Central memory CD8-positive, alpha-beta T cell (primary cell): ENCODE results near the gene CD163.

Experiments used
- ATAC-seq: fragments of 150-1000 bp; cut with Tn5 transposase; replicated peaks from 2 replicates; pipeline ENCODE4 v1.10.0; 2022; ENCODE audit warnings: mild to moderate bottlenecking, moderate FRiP score, moderate number of reproducible peaks; ENCODE audit not compliant: poor library complexity, severe bottlenecking; ENCODE audit errors: extremely low read depth
- DNase-seq, 2 donors: peaks; one replicate each; pipeline ENCODE4 v3.0.0; 2021; ENCODE audit warnings: low spot score in 2 of 2
- H3K27ac Mint-ChIP-seq: one replicate; pipeline ENCODE4 v1.8.0; 2022; ENCODE audit warnings: low read depth, mild to moderate bottlenecking, moderate library complexity, mixed read lengths
- H3K27me3 Mint-ChIP-seq: one replicate; pipeline ENCODE4 v1.8.0; 2022; ENCODE audit warnings: mixed read lengths
- H3K36me3 Mint-ChIP-seq: one replicate; pipeline ENCODE4 v1.8.0; 2022; ENCODE audit warnings: mild to moderate bottlenecking, moderate library complexity, mixed read lengths; ENCODE audit not compliant: insufficient read depth
- H3K4me1 Mint-ChIP-seq: one replicate; pipeline ENCODE4 v1.8.0; 2022; ENCODE audit warnings: mixed read lengths
- H3K4me3 Mint-ChIP-seq: one replicate; pipeline ENCODE4 v1.8.0; 2022; ENCODE audit warnings: mild to moderate bottlenecking, moderate library complexity, mixed read lengths
- H3K9me3 Mint-ChIP-seq: one replicate; pipeline ENCODE4 v1.8.0; 2022; ENCODE audit warnings: mixed read lengths

The CD163 gene

DNA sequence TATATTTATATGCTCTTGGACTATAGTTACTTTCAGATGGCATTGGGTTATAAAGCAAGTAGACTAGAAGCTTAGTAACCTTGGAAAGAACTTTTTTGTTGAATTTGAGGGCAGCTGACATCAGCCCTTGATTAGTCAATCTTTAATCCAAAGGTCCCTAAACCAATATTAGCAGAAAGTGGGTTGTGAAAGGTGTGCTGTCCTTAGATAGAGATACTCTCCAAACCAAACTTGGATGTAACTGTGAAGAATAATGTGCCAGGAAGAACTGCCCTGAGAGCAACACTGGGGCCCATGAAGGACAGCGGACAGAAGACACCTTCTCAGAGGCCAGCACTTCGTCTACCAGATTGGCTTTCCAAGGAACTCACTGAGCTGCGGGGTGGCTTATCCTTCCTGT is 10.6 kb downstream of the CD163 start:
- Mint-ChIP-seq H3K36me3 (no peaks in the 10 kb centered on the region), H3K9me3 (no peaks in the 10 kb centered on the region), H3K27ac (no peak overlapping the region), H3K4me3 (no peak overlapping the region), H3K4me1 (no peaks in the 10 kb centered on the region), H3K27me3 (peaks cover 72% of the 10 kb centered on the region)
- ATAC-seq (no peak), DNase-seq (no peak)

DNA sequence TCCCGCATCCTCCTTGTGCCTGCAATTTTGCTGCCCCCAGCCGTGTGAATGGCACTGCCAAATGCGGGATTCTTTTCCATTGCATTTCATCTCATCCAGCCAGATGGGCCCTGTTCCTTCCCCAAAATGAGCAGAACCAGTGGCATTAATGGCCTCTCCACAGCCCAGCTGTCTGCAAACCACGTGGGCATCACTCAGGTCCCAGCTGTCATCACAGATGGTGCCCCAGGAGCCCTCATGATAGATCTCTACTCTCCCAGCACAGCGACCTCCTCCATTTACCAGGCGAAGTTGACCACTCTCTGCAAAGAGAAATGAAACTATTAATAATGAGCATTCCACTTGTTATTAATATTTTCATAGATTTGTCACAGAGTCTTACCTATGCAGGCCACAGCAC is 17.1 kb downstream of the CD163 start:
- Mint-ChIP-seq H3K9me3 (no peaks in the 10 kb centered on the region), H3K27me3 (peaks cover 69% of the 10 kb centered on the region), H3K27ac (no peak overlapping the region), H3K36me3 (no peaks in the 10 kb centered on the region), H3K4me3 (no peak overlapping the region), H3K4me1 (no peaks in the 10 kb centered on the region)
- DNase-seq (no peak), ATAC-seq (no peak)

DNA sequence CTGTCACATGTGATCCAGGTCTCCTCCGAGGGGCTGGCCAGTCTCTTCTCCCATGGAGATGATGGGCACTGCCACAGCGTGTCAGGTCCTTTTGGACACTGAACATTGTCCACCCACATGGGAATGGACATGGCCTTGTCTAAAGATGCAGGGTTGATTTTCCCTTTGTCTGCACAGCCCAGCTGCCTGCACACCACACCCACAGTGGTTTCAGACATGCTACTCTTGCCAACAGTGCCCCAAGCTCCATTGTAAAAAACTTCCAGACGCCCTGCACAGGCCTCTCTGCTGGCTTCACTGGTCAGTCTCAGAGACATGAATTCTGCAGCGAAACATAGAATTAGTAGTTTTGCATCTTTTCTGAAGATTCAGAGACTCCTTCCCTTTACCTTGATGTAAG is 18.5 kb downstream of the CD163 start:
- no peak for ATAC-seq
- Mint-ChIP-seq H3K9me3 (no peaks in the 10 kb centered on the region), H3K27ac (no peak overlapping the region), H3K4me3 (no peak overlapping the region), H3K27me3 (peaks cover 60% of the 10 kb centered on the region), H3K36me3 (no peaks in the 10 kb centered on the region), H3K4me1 (no peaks in the 10 kb centered on the region)
- no peak for DNase-seq

DNA sequence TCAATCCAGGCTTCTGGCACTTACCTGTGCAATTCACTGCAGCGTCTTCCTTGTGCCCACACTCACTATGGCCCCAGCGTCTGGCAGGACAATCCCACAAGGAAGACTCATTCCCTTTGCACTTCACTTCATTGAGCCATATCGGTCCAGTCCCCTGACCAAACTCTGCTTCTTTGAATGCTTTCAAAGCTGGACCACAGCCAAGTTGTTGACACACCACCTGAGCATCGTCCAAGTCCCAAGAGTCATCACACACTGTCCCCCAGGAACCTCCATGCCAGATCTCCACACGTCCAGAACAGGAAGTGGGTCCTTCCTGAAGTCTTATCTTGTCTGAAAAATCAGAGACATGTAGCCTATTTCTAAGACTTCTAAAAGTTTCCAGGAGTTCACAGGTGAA is 20.2 kb downstream of the CD163 start:
- H3K27me3 Mint-ChIP-seq = peaks cover 63% of the 10 kb centered on the region
- H3K36me3 Mint-ChIP-seq = no peaks in the 10 kb centered on the region
- no peaks in the 10 kb centered on the region for H3K9me3 Mint-ChIP-seq
- DNase-seq (no peak), ATAC-seq (no peak)
- H3K27ac Mint-ChIP-seq = no peak overlapping the region
- H3K4me1 Mint-ChIP-seq = no peaks in the 10 kb centered on the region
- no peak overlapping the region for H3K4me3 Mint-ChIP-seq

DNA sequence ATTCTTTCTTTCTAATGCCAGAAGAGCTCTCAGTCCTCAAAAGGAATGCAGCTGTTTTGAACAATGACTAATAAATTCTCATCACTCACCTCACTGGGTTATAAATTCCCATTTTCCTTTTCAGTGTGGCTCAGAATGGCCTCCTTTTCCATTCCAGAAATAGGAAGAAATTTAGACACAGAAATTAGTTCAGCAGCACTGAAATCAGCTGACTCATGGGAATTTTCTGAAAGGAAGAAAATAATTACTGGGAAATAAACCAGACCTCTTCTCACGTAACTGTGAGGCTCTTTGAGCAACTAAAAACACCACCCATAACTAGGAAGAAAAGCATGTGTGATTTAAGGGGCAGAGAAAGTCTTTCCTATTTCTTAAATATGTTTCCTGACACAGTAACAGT is 23.8 kb downstream of the CD163 start:
- ATAC-seq (no peak), DNase-seq (no peak)
- peaks cover under 1% of the 10 kb centered on the region for H3K9me3 Mint-ChIP-seq
- H3K36me3 Mint-ChIP-seq = no peaks in the 10 kb centered on the region
- peaks cover 57% of the 10 kb centered on the region for H3K27me3 Mint-ChIP-seq
- H3K27ac Mint-ChIP-seq = no peak overlapping the region
- H3K4me1 Mint-ChIP-seq = no peaks in the 10 kb centered on the region
- no peak overlapping the region for H3K4me3 Mint-ChIP-seq

DNA sequence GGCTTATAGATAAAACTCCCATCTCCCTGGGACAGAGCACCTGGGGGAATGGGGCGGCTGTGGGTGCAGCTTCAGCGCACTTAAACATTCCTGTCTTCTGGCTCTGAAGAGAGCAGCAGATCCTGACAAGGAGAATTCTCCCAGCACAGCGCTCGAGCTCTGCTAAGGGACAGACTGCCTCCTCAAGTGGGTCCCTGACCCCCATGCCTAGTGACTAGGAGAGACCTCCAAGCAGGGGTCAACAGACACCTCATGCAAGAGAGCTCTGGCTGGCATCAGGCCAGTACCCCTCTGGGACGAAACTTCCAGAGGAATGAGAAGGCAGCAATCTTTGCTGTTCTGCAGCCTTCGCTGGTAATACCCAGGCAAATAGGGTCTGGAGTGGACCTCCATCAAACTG is 31.5 kb downstream of the CD163 start:
- Mint-ChIP-seq H3K4me1 (no peaks in the 10 kb centered on the region), H3K27me3 (peaks cover 64% of the 10 kb centered on the region), H3K9me3 (peaks cover 6% of the 10 kb centered on the region), H3K4me3 (no peak overlapping the region), H3K27ac (no peak overlapping the region), H3K36me3 (no peaks in the 10 kb centered on the region)
- ATAC-seq (no peak), DNase-seq (no peak)

DNA sequence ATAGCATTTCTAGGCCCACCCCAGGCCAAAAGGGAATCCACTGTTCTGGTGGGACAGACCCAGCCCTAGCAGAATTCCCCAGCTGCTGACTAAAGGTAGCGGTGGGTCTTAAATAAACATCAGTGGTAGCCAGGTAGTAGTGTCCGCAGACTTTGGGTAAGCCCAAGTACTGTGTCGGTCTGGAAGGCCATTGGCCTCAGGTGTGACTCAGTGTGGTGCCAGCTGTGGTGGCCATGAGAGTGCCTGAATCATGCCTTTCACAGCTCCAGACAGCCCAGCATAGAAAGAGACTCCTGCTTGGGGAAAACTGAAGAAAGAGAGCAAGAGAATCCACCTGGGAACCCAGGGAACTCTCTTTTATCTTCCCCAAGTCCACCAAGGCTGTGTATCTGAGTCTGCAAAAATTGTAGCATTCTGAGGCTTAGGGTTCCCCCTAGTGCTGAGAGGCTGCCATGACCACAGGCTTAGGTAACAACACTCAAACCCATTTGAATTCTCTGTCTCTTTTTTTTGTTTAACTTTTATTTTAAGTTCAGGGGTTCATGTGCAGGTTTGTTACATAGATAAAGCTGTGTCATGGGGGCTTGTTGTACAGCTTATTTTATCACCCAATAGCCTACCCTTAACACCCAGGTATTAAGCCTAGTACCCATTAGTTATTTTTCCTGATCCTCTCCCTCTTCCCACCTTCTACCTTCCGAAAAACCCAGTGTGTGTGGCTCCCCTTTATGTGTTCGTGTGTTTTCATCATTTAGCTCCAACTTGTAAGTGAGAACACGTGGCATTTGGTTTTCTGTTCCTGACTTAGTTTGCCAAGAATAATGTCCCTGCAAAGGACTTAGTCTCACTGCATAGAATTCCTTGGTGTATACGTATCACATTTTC is 43.0 kb downstream of the CD163 start:
- peak in 1 of 2 donors; percentile 36 for DNase-seq
- Mint-ChIP-seq H3K36me3 (no peaks in the 10 kb centered on the region), H3K27me3 (peaks cover 32% of the 10 kb centered on the region), H3K27ac (no peak overlapping the region), H3K4me1 (no peaks in the 10 kb centered on the region), H3K4me3 (no peak overlapping the region), H3K9me3 (no peaks in the 10 kb centered on the region)
- ATAC-seq = peak; percentile 56

DNA sequence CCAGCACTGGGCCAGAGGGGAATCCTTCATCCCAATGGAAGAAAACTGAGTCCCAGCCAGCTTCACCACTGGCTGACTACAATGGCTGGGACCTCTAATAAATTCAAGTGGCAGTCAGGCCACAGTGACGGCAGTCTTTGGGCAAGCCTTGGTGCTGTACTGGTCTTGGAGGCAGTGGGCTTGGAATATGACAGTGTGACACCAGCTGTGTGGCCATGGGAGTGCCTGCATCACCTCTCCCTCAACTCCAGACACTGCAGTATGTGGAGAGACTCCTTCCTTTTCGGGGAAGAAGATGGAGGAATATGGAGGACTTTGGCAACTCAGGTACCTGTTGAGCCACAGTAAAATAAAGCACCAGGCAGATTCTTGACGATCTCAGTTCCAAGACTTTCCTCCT is 43.6 kb downstream of the CD163 start:
- no peak overlapping the region for H3K4me3 Mint-ChIP-seq
- no peaks in the 10 kb centered on the region for H3K4me1 Mint-ChIP-seq
- no peak for DNase-seq
- no peak for ATAC-seq
- H3K27me3 Mint-ChIP-seq = peaks cover 26% of the 10 kb centered on the region
- no peak overlapping the region for H3K27ac Mint-ChIP-seq
- H3K36me3 Mint-ChIP-seq = no peaks in the 10 kb centered on the region
- no peaks in the 10 kb centered on the region for H3K9me3 Mint-ChIP-seq

DNA sequence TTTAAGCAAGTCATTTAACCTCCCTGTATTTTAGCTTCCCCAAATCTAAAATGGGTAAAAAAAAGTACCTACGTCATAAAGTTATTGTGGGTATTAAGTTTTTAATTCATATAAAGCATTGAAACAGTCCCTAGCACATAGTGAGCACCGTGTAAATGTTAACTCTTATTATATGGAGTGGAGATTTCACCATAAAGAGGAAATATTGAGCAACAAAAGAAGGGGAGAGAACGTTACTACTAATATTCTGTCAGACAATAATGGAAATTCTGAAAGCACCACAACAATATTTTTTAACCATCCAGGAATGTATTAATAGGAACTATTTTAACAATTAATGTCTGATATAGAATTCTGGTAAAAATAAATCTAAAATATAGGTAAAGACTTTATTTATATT is 51.8 kb downstream of the CD163 start:
- ATAC-seq (no peak), DNase-seq (no peak)
- no peak overlapping the region for H3K4me3 Mint-ChIP-seq
- peaks cover 39% of the 10 kb centered on the region for H3K27me3 Mint-ChIP-seq
- H3K4me1 Mint-ChIP-seq = no peaks in the 10 kb centered on the region
- H3K9me3 Mint-ChIP-seq = peaks cover 5% of the 10 kb centered on the region
- no peak overlapping the region for H3K27ac Mint-ChIP-seq
- H3K36me3 Mint-ChIP-seq = peaks cover 2% of the 10 kb centered on the region

DNA sequence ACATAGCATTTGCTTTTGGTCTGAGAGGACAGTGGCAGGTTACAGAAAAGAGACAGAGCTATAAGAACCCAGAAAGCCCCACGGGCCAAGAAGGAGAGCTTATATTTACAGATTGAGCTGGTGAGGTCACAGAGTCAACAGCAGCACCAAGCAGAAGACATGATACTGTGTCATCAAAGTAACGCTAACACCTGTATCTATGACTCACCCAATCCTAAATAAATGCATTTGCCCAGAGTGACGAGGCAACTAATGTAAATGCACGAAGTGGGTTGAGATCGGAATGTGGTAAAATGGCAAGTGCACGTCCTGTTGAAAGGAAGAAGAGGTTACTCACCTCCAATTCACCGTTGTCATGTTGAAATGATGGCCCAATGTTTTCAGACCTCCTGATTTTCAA is 52.9 kb downstream of the CD163 start:
- Mint-ChIP-seq H3K27me3 (peaks cover 39% of the 10 kb centered on the region), H3K4me3 (no peak overlapping the region), H3K36me3 (peaks cover 2% of the 10 kb centered on the region), H3K4me1 (no peaks in the 10 kb centered on the region), H3K9me3 (peaks cover 5% of the 10 kb centered on the region), H3K27ac (no peak overlapping the region)
- no peak for DNase-seq
- ATAC-seq = no peak

DNA sequence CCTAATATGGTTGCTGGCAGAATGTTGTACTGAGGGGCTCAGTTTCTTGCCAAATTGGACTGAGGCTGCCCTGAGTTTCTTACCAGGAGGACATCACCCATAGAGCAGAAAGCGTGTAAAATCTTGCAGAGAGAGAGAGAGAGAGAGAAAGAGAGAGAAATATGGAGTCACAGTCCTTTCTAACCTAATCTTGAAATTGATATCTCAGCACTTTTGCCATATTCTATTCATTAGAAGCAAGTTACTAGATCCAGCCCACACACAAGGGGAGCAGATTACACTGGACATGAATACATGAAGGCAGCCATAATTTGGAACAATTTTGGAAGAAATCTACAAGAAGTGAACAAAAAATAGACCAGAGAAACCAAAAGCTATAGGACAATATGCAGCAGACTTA is 55.5 kb downstream of the CD163 start:
- ATAC-seq (no peak), DNase-seq (no peak)
- no peaks in the 10 kb centered on the region for H3K36me3 Mint-ChIP-seq
- H3K9me3 Mint-ChIP-seq = no peaks in the 10 kb centered on the region
- no peaks in the 10 kb centered on the region for H3K4me1 Mint-ChIP-seq
- H3K27me3 Mint-ChIP-seq = peaks cover 32% of the 10 kb centered on the region
- no peak overlapping the region for H3K27ac Mint-ChIP-seq
- H3K4me3 Mint-ChIP-seq = no peak overlapping the region

DNA sequence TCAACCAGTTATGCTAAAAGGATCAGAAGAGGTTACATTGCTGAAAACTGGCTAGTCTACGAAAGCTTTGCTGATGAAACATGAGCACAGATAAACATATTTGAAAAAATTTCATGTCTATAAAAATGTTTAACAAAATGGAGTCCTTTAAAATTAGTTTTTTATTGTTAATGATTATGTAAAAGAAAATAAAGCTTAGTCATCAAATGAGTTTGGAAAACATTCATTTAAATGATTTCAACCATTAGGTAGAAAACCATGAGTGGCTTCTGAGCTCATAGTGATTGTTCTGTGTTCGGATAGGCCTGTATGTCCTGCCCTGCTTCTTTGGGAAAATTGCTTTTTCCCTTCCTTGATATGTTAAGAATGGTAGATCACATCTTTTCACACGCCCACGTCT is 59.0 kb downstream of the CD163 start:
- DNase-seq (no peak), ATAC-seq (no peak)
- no peaks in the 10 kb centered on the region for H3K4me1 Mint-ChIP-seq
- H3K9me3 Mint-ChIP-seq = no peaks in the 10 kb centered on the region
- H3K36me3 Mint-ChIP-seq = no peaks in the 10 kb centered on the region
- no peak overlapping the region for H3K4me3 Mint-ChIP-seq
- peaks cover 51% of the 10 kb centered on the region for H3K27me3 Mint-ChIP-seq
- H3K27ac Mint-ChIP-seq = no peak overlapping the region

DNA sequence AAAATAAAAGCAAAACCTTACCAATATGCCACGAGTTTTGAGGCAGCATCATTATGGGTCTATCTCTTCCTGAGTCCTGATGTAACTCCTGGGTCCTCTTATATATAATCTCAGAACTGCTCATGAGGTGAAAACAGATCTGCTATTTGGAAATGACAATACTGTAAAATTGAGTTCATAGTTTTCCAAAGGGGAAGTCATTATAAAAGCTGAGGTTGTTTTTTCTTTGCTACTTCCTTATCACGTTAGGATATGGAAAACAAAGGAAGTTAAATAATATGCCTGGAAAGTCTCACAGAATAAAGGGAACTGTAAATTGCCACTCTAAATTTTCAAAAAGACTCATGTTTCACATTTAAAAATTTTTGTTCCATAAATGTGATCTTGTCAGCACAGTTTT is 59.5 kb downstream of the CD163 start, which contains the start of gene CD163L1:
CD163L1 (minus strand) TSS at position 78 of the 400 bp plus-strand sequence; CDS start at position 52, 26 bp downstream.
- Mint-ChIP-seq H3K27me3 (peaks cover 56% of the 10 kb centered on the region), H3K4me1 (no peaks in the 10 kb centered on the region), H3K4me3 (no peak within 1 kb of the TSS), H3K36me3 (no peaks in the 10 kb centered on the region), H3K27ac (no peak within 1 kb of the TSS), H3K9me3 (no peaks in the 10 kb centered on the region)
- no peak for DNase-seq
- ATAC-seq = no peak
